CD14-positive monocyte (primary cell): ENCODE data around the gene CTSD. TPM values are rescaled to one million over a fixed set of nuclear protein-coding genes. Genes with fewer than 3 reads are reported as not detected.
A peak's percentile ranks its signal among the peaks of the same experiment; 100 is the strongest.

ENCODE experiments used
- DNase-seq, 3 donors: peaks; one replicate each; pipeline ENCODE4 v3.0.0-alpha.2; 2011 to 2022
- H2AFZ ChIP-seq: 2 replicates; pipeline ENCODE4 v1.6.0; 2012; ENCODE audit warnings: mild to moderate bottlenecking, low read depth, low read length, inconsistent platforms; ENCODE audit not compliant: insufficient read depth, poor library complexity, severe bottlenecking
- H3K27ac ChIP-seq, 2 donors: 1 replicate in 1 of 2; 2 replicates in 1 of 2; pipeline ENCODE4 v1.5.1; 2012 to 2013; ENCODE audit warnings: low read length in 2 of 2, control low read depth in 1 of 2, inconsistent platforms in 1 of 2, low read depth in 1 of 2, mild to moderate bottlenecking in 1 of 2
- H3K27me3 ChIP-seq, 2 donors: one replicate each; pipeline versions ENCODE4 v1.6.0 to v1.6.1; 2011 to 2013; ENCODE audit warnings: low read length in 2 of 2; ENCODE audit not compliant: control insufficient read depth in 2 of 2, insufficient read depth in 2 of 2
- H3K36me3 ChIP-seq, 2 donors: replicated peaks in 1 of 2; 1 replicate in 1 of 2; 2 replicates in 1 of 2; pipeline versions ENCODE4 v1.5.1 to v1.6.1; 2012 to 2013; ENCODE audit warnings: low read length in 2 of 2, control low read depth in 1 of 2, inconsistent platforms in 1 of 2, mild to moderate bottlenecking in 1 of 2; ENCODE audit not compliant: insufficient read depth in 2 of 2, control insufficient read depth in 1 of 2
- H3K4me1 ChIP-seq, 2 donors: 1 replicate in 1 of 2; 2 replicates in 1 of 2; pipeline versions ENCODE4 v1.5.1 to v1.6.1; 2012 to 2013; ENCODE audit warnings: low read length in 2 of 2, control low read depth in 1 of 2, inconsistent platforms in 1 of 2, mild to moderate bottlenecking in 1 of 2, moderate library complexity in 1 of 2; ENCODE audit not compliant: insufficient read depth in 2 of 2, control insufficient read depth in 1 of 2
- H3K4me2 ChIP-seq: replicated peaks from 2 replicates; pipeline ENCODE3; 2012; ENCODE audit warnings: low read length, moderate library complexity, mild to moderate bottlenecking; ENCODE audit not compliant: poor library complexity, severe bottlenecking; ENCODE audit errors: extremely low read depth
- H3K4me3 ChIP-seq, 3 experiments: fragments of 200-600 bp in 1 of 3; sonication (generic) in 1 of 3; replicated peaks in 1 of 3; 1 replicate in 2 of 3; 2 replicates in 1 of 3; pipeline ENCODE4 v1.5.1; 2011 to 2013; ENCODE audit warnings: low read length in 3 of 3, mild to moderate bottlenecking in 3 of 3, control low read depth in 2 of 3, low read depth in 2 of 3, inconsistent platforms in 1 of 3, moderate library complexity in 1 of 3
- H3K79me2 ChIP-seq: 2 replicates; pipeline ENCODE4 v1.6.0; 2012; ENCODE audit warnings: mild to moderate bottlenecking, control low read depth, inconsistent platforms, low read length, moderate library complexity; ENCODE audit not compliant: insufficient read depth
- H3K9ac ChIP-seq: 2 replicates; pipeline ENCODE4 v1.6.0; 2017; ENCODE audit warnings: low read length, mild to moderate bottlenecking; ENCODE audit not compliant: insufficient read depth, poor library complexity, severe bottlenecking
- H3K9me3 ChIP-seq, 2 donors: replicated peaks in 1 of 2; 1 replicate in 1 of 2; 2 replicates in 1 of 2; pipeline versions ENCODE4 v1.5.1 to v1.6.1; 2012 to 2013; ENCODE audit warnings: low read length in 2 of 2, control low read depth in 1 of 2; ENCODE audit not compliant: control insufficient read depth in 1 of 2, insufficient read depth in 1 of 2
- H4K20me1 ChIP-seq: 2 replicates; pipeline ENCODE4 v1.6.0; 2012; ENCODE audit warnings: mild to moderate bottlenecking, low read length, control low read depth, moderate library complexity; ENCODE audit not compliant: insufficient read depth
- H3K27ac Mint-ChIP-seq, 7 donors: one replicate each; pipeline ENCODE4 v1.8.0; 2020; ENCODE audit warnings: mild to moderate bottlenecking in 7 of 7, mixed read lengths in 7 of 7, moderate library complexity in 6 of 7, inconsistent platforms in 2 of 7
- H3K27me3 Mint-ChIP-seq, 3 donors: one replicate each; pipeline ENCODE4 v1.8.0; 2021 to 2022; ENCODE audit warnings: low read depth in 3 of 3, mild to moderate bottlenecking in 3 of 3, mixed read lengths in 3 of 3, moderate library complexity in 3 of 3, inconsistent platforms in 1 of 3
- H3K36me3 Mint-ChIP-seq, 2 donors: one replicate each; pipeline ENCODE4 v1.8.0; 2020; ENCODE audit warnings: mixed read lengths in 2 of 2, inconsistent platforms in 1 of 2, mild to moderate bottlenecking in 1 of 2
- H3K4me1 Mint-ChIP-seq: one replicate; pipeline ENCODE4 v1.8.0; 2020; ENCODE audit warnings: mild to moderate bottlenecking, mixed read lengths
- H3K4me3 Mint-ChIP-seq, 2 donors: one replicate each; pipeline ENCODE4 v1.8.0; 2020; ENCODE audit warnings: mild to moderate bottlenecking in 2 of 2, mixed read lengths in 2 of 2, moderate library complexity in 1 of 2
- H3K9me3 Mint-ChIP-seq, 7 donors: one replicate each; pipeline ENCODE4 v1.8.0; 2020 to 2022; ENCODE audit warnings: mixed read lengths in 7 of 7, mild to moderate bottlenecking in 6 of 7, moderate library complexity in 6 of 7, inconsistent platforms in 2 of 7
- WGBS: methylation state at CpG from one replicate; pipeline ENCODE4 v1.1.5; 2013; ENCODE audit warnings: missing lambda C conversion rate; ENCODE audit not compliant: insufficient coverage; 5-methylcytosine and 5-hydroxymethylcytosine counted together
- intact Hi-C, 2 donors: fragments of 100-400 bp; cut with micrococcal nuclease; formaldehyde crosslinking; loops; one replicate each; pipeline versions ENCODE4 v1.15.0 to v1.15.1; 2023
- polyA plus RNA-seq, 3 donors: library from polyadenylated mRNA; depleted of rRNA in 1 of 3; unstranded in 2 of 3; stranded (reverse) in 1 of 3; fragments of 300-500 nt in 2 of 3; fragments of >200 nt in 1 of 3; fragmentation: Illumina TruSeq in 2 of 3; gene quantifications; 1 replicate in 2 of 3; 2 replicates in 1 of 3; pipeline ENCODE4 v1.2.3, GENCODE V29; 2012 to 2021
- TF ChIP-seq, protein P1 (sequence below): fragments of 200-600 bp; IDR thresholded peaks from one replicate; pipeline ENCODE4 v1.8.0; 2022; ENCODE audit warnings: antibody characterized with exemption, mild to moderate bottlenecking

Gene CTSD
- polyA plus RNA-seq, 3 donors, result 835 to 1,372 (median 855) TPM

DNA sequence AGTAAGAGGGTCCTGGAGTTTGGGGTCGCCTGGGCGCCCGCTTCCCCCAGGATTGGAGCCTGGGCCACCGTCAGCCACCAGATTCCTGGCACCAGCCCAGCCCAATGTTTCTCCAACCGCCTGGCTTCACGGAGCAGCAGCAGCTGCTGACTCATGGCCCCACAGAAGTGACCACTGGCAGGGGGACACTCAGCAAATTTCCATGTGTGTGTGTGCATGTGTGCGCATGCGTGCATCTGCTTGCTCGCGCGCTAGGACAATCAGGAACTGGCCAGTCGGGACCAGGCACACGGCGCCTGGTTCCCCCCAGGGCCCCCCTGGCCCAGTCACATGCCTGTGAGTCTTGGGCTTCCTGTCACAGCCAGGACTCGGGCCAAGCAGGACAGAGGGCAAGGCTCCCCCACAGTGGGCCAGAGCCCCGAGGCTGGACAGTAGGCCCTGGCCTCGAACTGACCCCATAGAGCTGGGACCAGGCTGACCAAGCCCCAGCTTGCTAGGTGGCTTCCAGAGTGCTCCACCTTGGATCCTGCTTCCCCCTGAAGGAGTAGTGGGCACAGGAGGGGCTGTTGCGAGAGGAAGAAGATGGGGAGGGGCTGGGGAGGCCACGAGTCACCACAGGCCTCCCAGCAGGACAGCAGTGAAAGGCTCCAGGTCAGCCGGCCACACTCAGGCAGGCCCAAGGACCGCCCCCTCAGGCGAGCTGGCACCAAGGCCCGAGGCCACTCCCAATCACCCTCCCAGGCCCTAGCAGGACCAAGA, 3.2 kb downstream of the CTSD start:
- H2AFZ ChIP-seq, result no peak overlapping the region
- WGBS, result 14% methylated on average over 20 of the region's 23 CpGs
- H3K9me3 ChIP-seq, result no peaks in the 10 kb centered on the region
- Mint-ChIP-seq H3K9me3 (no peaks in the 10 kb centered on the region), H3K27ac (peak overlapping the region; percentile 92 to 97 (median 96)), H3K27me3 (peaks cover 0 to 6% (median 6%) of the 10 kb centered on the region in 3 donors), H3K4me1 (peaks cover 73% of the 10 kb centered on the region), H3K36me3 (peaks cover 51 to 63% of the 10 kb centered on the region in 2 donors), H3K4me3 (peak overlapping the region; percentile 92 to 95)
- H3K27me3 ChIP-seq, result no peaks in the 10 kb centered on the region
- H4K20me1 ChIP-seq, result peaks cover 77% of the 10 kb centered on the region
- TF ChIP-seq, protein P1, sequence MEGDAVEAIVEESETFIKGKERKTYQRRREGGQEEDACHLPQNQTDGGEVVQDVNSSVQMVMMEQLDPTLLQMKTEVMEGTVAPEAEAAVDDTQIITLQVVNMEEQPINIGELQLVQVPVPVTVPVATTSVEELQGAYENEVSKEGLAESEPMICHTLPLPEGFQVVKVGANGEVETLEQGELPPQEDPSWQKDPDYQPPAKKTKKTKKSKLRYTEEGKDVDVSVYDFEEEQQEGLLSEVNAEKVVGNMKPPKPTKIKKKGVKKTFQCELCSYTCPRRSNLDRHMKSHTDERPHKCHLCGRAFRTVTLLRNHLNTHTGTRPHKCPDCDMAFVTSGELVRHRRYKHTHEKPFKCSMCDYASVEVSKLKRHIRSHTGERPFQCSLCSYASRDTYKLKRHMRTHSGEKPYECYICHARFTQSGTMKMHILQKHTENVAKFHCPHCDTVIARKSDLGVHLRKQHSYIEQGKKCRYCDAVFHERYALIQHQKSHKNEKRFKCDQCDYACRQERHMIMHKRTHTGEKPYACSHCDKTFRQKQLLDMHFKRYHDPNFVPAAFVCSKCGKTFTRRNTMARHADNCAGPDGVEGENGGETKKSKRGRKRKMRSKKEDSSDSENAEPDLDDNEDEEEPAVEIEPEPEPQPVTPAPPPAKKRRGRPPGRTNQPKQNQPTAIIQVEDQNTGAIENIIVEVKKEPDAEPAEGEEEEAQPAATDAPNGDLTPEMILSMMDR, result no peak
- H3K36me3 ChIP-seq, result peaks cover 44 to 47% of the 10 kb centered on the region in 2 donors
- peak; percentile 98 to 100 (median 100) for DNase-seq
- peaks cover 80% of the 10 kb centered on the region for H3K79me2 ChIP-seq
- peaks cover 80 to 88% of the 10 kb centered on the region in 2 donors for H3K4me1 ChIP-seq
- H3K27ac ChIP-seq, result peak overlapping the region; percentile 95 to 97
- intact Hi-C loops, result loop anchor here in 1 of 2 donors (5.0 kb wide), 1 partner anchor 92 kb away; the partner anchor contains the start of gene LSP1
- peak overlapping the region; percentile 83 to 98 (median 90) for H3K4me3 ChIP-seq
- peak overlapping the region; percentile 100 for H3K4me2 ChIP-seq
- peak overlapping the region; percentile 97 for H3K9ac ChIP-seq

DNA sequence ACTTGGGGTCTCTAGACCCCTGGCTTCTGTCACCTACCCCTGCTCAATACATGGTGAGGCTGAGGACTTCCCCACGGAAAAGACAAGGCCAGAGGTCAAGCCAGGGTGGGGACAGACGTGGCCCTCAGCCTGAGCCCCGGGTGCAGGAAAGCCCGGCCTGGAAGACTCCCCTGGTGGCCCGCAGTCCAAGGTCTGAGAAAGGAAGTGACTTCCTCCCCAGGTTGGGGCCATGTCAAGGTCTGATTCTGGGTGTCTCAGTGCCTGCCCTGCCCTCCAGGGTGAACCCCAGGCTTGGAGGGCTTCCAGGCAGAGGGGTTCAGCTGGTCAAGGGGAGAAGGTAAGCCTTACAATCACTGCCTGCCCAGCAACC, 3.9 kb downstream of the CTSD start:
- H3K4me3 ChIP-seq, result peak overlapping the region in 1 of 3 experiments; percentile 98
- DNase-seq, result peak in 1 of 3 donors; percentile 47
- intact Hi-C loops, result loop anchor here (5.0 kb wide), 3 partner anchors 32 to 92 kb away; partner anchors contain the start of gene LSP1 (in 1 of the 2)
- no peaks in the 10 kb centered on the region for H3K9me3 Mint-ChIP-seq
- peaks cover 80% of the 10 kb centered on the region for H3K4me1 Mint-ChIP-seq
- no peaks in the 10 kb centered on the region for H3K27me3 ChIP-seq
- TF ChIP-seq, protein P1, result peak; percentile 12
- no peak overlapping the region for H2AFZ ChIP-seq
- H3K27ac ChIP-seq, result peak overlapping the region; percentile 95 to 97
- peaks cover 51 to 54% of the 10 kb centered on the region in 2 donors for H3K36me3 ChIP-seq
- H3K27ac Mint-ChIP-seq, result peak overlapping the region in 6 of 7 donors; percentile 80 to 97 (median 94)
- H3K9me3 ChIP-seq, result no peaks in the 10 kb centered on the region
- WGBS, result 22% methylated on average over 4 of the region's 5 CpGs
- peaks cover 84% of the 10 kb centered on the region for H3K79me2 ChIP-seq
- peak overlapping the region; percentile 92 to 95 for H3K4me3 Mint-ChIP-seq
- peaks cover 0 to 7% (median 6%) of the 10 kb centered on the region in 3 donors for H3K27me3 Mint-ChIP-seq
- peaks cover 87 to 95% of the 10 kb centered on the region in 2 donors for H3K4me1 ChIP-seq
- peak overlapping the region; percentile 100 for H3K4me2 ChIP-seq
- H3K36me3 Mint-ChIP-seq, result peaks cover 58 to 70% of the 10 kb centered on the region in 2 donors
- H3K9ac ChIP-seq, result no peak overlapping the region
- H4K20me1 ChIP-seq, result peaks cover 84% of the 10 kb centered on the region
